K562 (cell line): ENCODE measurements around the gene CD79A. TPM values are rescaled to one million over a fixed set of nuclear protein-coding genes. Genes with fewer than 3 reads are reported as not detected.

ENCODE experiments used
- AFF1 ChIP-seq, 2 experiments: fragments of 450-650 bp; IDR thresholded peaks; 2 replicates each; pipeline ENCODE4 v1.6.1; 2018; ENCODE audit warnings: mild to moderate bottlenecking in 2 of 2, low read depth in 1 of 2; ENCODE audit not compliant: partially characterized antibody in 2 of 2
- CHD2 ChIP-seq: IDR thresholded peaks from 2 replicates; pipeline ENCODE4 v1.6.1; 2011; ENCODE audit warnings: low read depth, low read length
- E2F3 ChIP-seq: fragments of 250-450 bp; sonication (Bioruptor Pico); IDR thresholded peaks from 2 replicates; pipeline ENCODE4 v1.4.0; 2020; ENCODE audit warnings: mild to moderate bottlenecking
- ETV1 ChIP-seq: fragments of 450-650 bp; conservative IDR thresholded peaks from 2 replicates; pipeline ENCODE4 v1.6.1; 2016; ENCODE audit warnings: missing genetic modification characterization, control low read depth, low read depth, missing compliant biosample characterization
- GABPA ChIP-seq: fragments of 200-800 bp; sonication (Bioruptor generic); conservative IDR thresholded peaks from 2 replicates; pipeline ENCODE4 v1.6.1; 2016; ENCODE audit warnings: low read depth, missing genetic modification characterization, missing compliant biosample characterization
- JUN ChIP-seq, 2 experiments: sonication (generic) in 1 of 2; formaldehyde crosslinking in 1 of 2; IDR thresholded peaks; 2 replicates each; pipeline versions ENCODE4 v1.6.1 to v1.8.0; 2012 to 2022; ENCODE audit warnings: borderline replicate concordance in 2 of 2, mild to moderate bottlenecking in 2 of 2, improper control_type of control experiment in 1 of 2, low read depth in 1 of 2, low read length in 1 of 2, missing genetic modification reagents in 1 of 2
- MCM7 ChIP-seq, 2 experiments: fragments of 450-650 bp; IDR thresholded peaks; 2 replicates each; pipeline ENCODE4 v1.6.1; 2016 to 2018
- PTTG1 ChIP-seq: fragments of 450-650 bp; IDR thresholded peaks from 2 replicates; pipeline ENCODE4 v1.6.1; 2016; ENCODE audit warnings: low read depth, mild to moderate bottlenecking, missing genetic modification characterization, missing compliant biosample characterization
- REST ChIP-seq, 2 experiments: fragments of 450-650 bp; formaldehyde crosslinking in 1 of 2; IDR thresholded peaks; 2 replicates each; pipeline versions ENCODE4 v1.4.0 to v1.6.1; 2014 to 2020; ENCODE audit warnings: mild to moderate bottlenecking in 2 of 2, borderline replicate concordance in 1 of 2, low read depth in 1 of 2
- RFX1 ChIP-seq: fragments of 450-650 bp; IDR thresholded peaks from 2 replicates; pipeline ENCODE4 v1.6.1; 2016; ENCODE audit warnings: mild to moderate bottlenecking, moderate library complexity
- SIN3B ChIP-seq: fragments of 450-650 bp; IDR thresholded peaks from 2 replicates; pipeline ENCODE4 v1.6.1; 2017; ENCODE audit warnings: low read depth, mild to moderate bottlenecking, moderate library complexity
- ZBTB34 ChIP-seq: fragments of 250-450 bp; sonication (Bioruptor Pico); IDR thresholded peaks from 2 replicates; pipeline ENCODE4 v1.8.0; 2021; ENCODE audit warnings: mild to moderate bottlenecking, moderate library complexity
- polyA plus RNA-seq, 8 experiments: library from polyadenylated mRNA; depleted of rRNA in 4 of 8; stranded (reverse) in 5 of 8; unstranded in 3 of 8; fragments of >200 nt; fragmentation: Nextera tagmentation in 2 of 8; fragmentation: Illumina TruSeq in 1 of 8; extraction: Ambion mirVana in 2 of 8; extraction: Trizol in 1 of 8; gene quantifications; 2 replicates each; pipeline versions ENCODE4 v1.2.1 to v1.2.3, GENCODE V29; 2011 to 2014; ENCODE audit warnings: inconsistent platforms in 1 of 8, missing spikeins in 1 of 8
- total RNA-seq, 7 experiments: library from RNA; depleted of rRNA in 6 of 7; stranded (reverse); fragments of >200 nt in 6 of 7; fragmentation: Illumina TruSeq in 2 of 7; extraction: Trizol in 2 of 7; gene quantifications; 2 replicates each; pipeline versions ENCODE4 v1.2.1 to v1.2.3, GENCODE V29; 2011 to 2021; ENCODE audit warnings: low replicate concordance in 1 of 7

Gene CD79A
- total and polyA plus RNA-seq, 9 of the 15 experiments (the other 6 are each of a cell fraction or from before 2014, with no cell fraction given): 0.04 to 0.72 (median 0.17) TPM; not detected in 3

- TF ChIP-seq REST (IDR thresholded peaks at IDR 0.05; ENCODE audit: borderline replicate concordance) (no peak), REST (CRISPR knock-in tag; IDR thresholded peaks at IDR 0.05; ENCODE audit: low read depth) (no peak), GABPA (peak; percentile 98), SIN3B (peak; percentile 87), MCM7 (IDR thresholded peaks at IDR 0.05) (no peak), ZBTB34 (CRISPR knock-in tag) (no peak), ETV1 (tag) (peak; percentile 96), CHD2 (peak; percentile 99), E2F3 (CRISPR knock-in tag) (peak; percentile 68), AFF1 (IDR thresholded peaks at IDR 0.05; ENCODE audit: low read depth in 1 of 2, partially characterized antibody in 2 of 2) (peak in 1 of 2 experiments; percentile 90), JUN (IDR thresholded peaks at IDR 0.05; ENCODE audit: borderline replicate concordance, low read depth, low read length) (peak; percentile 48; the same call in 1 of the 2 replicates), JUN (CRISPR knock-in tag; IDR thresholded peaks at IDR 0.05; ENCODE audit: borderline replicate concordance) (peak; percentile 58; the same call in 1 of the 2 replicates), RFX1 (no peak), PTTG1 (tag) (no peak)
Measured at GRCh38 chr19:41859618-41860418, 17.3 kb upstream of the CD79A start, which contains the start of gene RPS19 (continued).
